Activated CD4-positive, alpha-beta T cell treated with anti-CD3 and anti-CD28 coated beads for 4 hours (primary cell): ENCODE data around the gene STAU1.
"Not testable (repeated sequence)": the region's sequence is repeated elsewhere in the genome, so short reads cannot be mapped to it uniquely, and the experiment has no call there.

ENCODE experiments used
- DNase-seq, 2 donors: peaks; one replicate each; pipeline ENCODE4 v3.0.0-alpha.2; 2020

STAU1 gene

GRCh38 chr20:49161428-49162152 lies 26.5 kb downstream of the STAU1 start:
- DNase-seq = no peak

GRCh38 chr20:49160057-49160929 lies 27.8 kb downstream of the STAU1 start:
- no peak for DNase-seq

- no peak for DNase-seq
These were observed 31.0 kb downstream of the STAU1 start for GRCh38 chr20:49157146-49157545.

- no peak for DNase-seq
These were observed 31.7 kb downstream of the STAU1 start for GRCh38 chr20:49156481-49156880.

- DNase-seq = no peak
These were observed 36.7 kb downstream of the STAU1 start for GRCh38 chr20:49151436-49151835.

- DNase-seq = no peak
These were observed 38.7 kb downstream of the STAU1 start for GRCh38 chr20:49149281-49150045.

- DNase-seq = no peak
These were observed 39.5 kb downstream of the STAU1 start for GRCh38 chr20:49148601-49149000.

- no peak for DNase-seq
These were observed 40.8 kb downstream of the STAU1 start for GRCh38 chr20:49147296-49147695.

GRCh38 chr20:49146442-49147225 lies 41.5 kb downstream of the STAU1 start:
- no peak for DNase-seq

GRCh38 chr20:49140834-49141233 lies 47.3 kb downstream of the STAU1 start:
- DNase-seq = no peak

- DNase-seq = no peak
These were observed 47.7 kb downstream of the STAU1 start for GRCh38 chr20:49140411-49140810.

GRCh38 chr20:49138431-49138830 lies 49.7 kb downstream of the STAU1 start:
- no peak for DNase-seq

- no peak for DNase-seq
These were observed 51.1 kb downstream of the STAU1 start for GRCh38 chr20:49136817-49137571.

GRCh38 chr20:49134797-49135196 lies 53.3 kb downstream of the STAU1 start:
- DNase-seq = not testable (repeated sequence)

GRCh38 chr20:49133571-49133970 lies 54.6 kb downstream of the STAU1 start:
- DNase-seq = no peak

- peak; percentile 5 to 28 for DNase-seq
These were observed 55.1 kb downstream of the STAU1 start for GRCh38 chr20:49132995-49133478.

- no peak for DNase-seq
These were observed 64.2 kb downstream of the STAU1 start for GRCh38 chr20:49123982-49124381.

- no peak for DNase-seq
These were observed 65.2 kb downstream of the STAU1 start for GRCh38 chr20:49122920-49123319.

GRCh38 chr20:49119988-49120387 lies 68.1 kb downstream of the STAU1 start:
- DNase-seq = no peak

GRCh38 chr20:49118307-49118706 lies 69.8 kb downstream of the STAU1 start:
- no peak for DNase-seq

- DNase-seq = no peak
These were observed 72.6 kb downstream of the STAU1 start for GRCh38 chr20:49115564-49115963.
